Activated CD8-positive, alpha-beta memory T cell treated with anti-CD3 and anti-CD28 coated beads for 48 hours (primary cell): ENCODE measurements around the gene ARHGEF18.
"Not testable (repeated sequence)": the region's sequence is repeated elsewhere in the genome, so short reads cannot be mapped to it uniquely, and the experiment has no call there.

Experiments
- DNase-seq, 3 experiments: peaks; one replicate each; pipeline ENCODE4 v3.0.0-alpha.2; 2020; ENCODE audit warnings: low read depth in 2 of 3, low spot score in 2 of 3

Gene ARHGEF18

GRCh38 chr19:7348587-7349230, at the start of gene ARHGEF18:
Gene ARHGEF18, plus strand, starts transcription at chr19:7348937. Its CDS starts 13,954 bp downstream, at chr19:7362891.
- no peak for DNase-seq

DNA sequence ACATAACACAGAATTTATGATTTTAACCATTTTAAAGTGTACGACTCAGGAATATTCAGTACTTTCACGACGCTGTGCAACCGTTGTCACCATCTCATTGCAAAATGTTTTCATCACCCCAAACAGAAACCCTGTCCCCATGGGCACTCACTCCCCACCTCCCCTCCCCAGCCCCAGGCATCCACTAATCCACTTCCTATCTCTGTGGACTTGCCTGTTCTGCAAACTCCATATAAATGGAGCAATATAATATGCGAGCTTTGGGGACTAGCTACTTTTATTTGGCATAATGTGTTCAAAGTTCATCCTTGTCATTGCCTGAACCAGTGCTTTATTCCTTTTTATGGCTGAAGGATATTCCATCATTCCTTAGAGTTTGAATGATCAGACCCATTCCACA, 47.2 kb upstream of the ARHGEF18 start:
- DNase-seq = no peak

DNA sequence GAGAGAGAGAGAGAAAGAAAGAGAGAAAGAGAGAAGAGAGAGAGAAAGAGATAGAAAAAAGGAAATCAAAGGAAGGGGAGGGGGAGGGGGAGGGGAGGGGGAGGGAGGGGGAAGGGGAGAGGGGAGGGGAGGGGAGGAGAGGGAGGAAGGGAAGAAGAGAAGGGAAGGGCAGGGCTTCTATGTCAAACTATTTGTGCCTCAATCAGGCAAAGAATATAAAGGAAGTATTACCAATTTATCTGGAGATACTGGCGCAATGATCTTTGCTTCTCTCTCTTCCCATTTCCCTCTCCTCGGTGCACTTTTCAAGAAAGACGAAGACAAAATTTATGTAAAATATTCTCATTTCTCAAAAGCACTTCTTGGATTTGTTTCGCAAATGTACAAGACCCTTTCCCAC, 45.3 kb upstream of the ARHGEF18 start:
- DNase-seq = no peak

DNA sequence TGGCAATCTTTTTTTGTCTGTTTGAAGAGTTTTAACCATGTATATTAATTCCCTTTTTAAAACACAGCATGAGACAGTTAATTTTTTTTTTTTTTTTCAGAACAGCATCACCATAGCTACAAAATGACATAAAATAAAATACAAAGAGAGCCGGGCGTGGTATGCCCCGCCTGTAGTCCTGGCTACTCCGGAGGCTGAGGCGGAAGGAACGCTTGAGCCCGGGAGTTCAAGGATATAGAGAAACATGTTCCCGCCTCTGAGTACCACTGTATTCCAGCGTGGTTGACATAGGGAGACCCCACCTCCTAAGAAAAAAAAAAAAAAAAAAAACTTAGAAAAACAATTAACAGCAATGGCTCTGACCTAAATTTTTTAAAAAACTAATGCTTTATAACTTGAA, 44.5 kb upstream of the ARHGEF18 start:
- DNase-seq = no peak

GRCh38 chr19:7307590-7308218, 41.0 kb upstream of the ARHGEF18 start:
- DNase-seq = no peak

GRCh38 chr19:7308327-7308726, 40.4 kb upstream of the ARHGEF18 start:
- DNase-seq = not testable (repeated sequence)

GRCh38 chr19:7311911-7312310, 36.8 kb upstream of the ARHGEF18 start:
- no peak for DNase-seq

DNA sequence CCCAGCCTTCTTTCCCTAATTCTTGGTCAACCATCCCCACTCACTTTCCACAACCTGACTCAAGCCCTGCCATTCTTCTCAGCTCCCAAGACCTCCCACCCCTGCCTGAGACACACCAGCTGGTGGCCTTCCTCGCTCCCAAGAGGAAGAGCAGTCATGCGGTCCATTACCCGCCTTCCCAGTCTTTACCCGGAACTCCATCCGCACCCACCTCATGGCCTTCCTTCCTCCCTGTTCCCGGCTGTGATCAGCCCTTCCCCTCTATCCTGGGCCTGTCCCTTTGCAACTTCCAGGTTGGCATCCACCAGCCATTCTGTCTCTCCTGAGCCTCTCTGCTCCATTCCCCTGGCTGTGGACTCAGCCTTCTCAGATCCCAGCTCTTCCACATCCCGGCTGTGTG, 35.9 kb upstream of the ARHGEF18 start:
- DNase-seq = no peak

- DNase-seq = no peak
These were observed 30.6 kb upstream of the ARHGEF18 start for GRCh38 chr19:7318176-7318575.

DNA sequence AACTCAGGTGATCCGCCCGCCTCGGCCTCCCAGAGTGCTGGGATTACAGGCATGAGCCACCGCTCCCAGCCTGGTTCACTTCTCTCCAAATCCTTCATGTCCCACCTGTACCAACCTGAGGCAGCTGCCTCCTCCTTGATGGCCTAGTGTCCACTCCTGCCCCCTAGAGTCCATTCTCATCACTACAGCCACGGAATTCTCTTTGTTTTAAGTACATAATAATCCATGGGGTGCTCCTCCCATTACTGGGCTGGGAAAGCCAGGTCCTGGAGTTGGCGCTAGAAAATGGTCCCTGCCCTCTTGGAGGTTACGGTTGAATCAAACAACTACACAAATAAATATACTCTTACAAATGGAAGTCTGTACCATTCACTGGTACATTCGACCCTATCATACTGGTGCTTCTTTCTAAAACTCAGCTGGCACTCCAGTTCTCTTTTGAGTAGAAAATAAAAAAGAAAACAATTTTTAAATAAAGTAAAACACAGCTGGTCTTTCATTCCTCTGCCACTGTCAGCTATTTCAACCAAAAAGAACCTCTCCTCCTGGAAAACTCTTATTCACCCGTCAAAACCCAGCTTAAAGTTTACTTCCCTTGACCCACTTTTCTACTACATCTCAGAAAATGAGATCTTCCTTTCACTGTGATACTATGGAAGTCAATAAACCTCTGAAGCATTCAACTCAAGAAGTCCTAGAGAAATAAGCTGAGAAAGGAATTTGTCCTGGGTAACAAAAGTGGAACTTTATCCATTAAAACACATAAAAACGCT, 22.4 kb upstream of the ARHGEF18 start:
- no peak for DNase-seq

GRCh38 chr19:7327802-7328201, 20.9 kb upstream of the ARHGEF18 start:
- DNase-seq = no peak

DNA sequence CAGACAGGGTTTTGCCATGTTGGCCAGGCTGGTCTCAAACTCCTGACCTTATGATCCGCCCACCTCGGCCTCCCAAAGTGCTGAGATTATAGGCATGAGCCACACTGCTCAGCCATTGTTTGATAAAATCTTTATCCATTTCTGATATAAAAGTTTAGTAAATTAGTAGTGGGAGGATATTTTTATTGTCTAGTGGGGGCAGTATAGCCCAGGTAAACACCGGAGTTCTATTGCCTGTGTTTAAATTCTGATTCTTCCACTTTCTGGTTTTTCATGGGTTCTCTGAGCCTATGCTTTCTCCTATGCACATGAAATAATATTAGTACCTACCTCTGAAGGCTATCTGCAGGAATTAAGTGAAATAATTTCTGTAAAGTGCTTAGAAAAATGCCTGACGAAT, 20.1 kb upstream of the ARHGEF18 start:
- no peak for DNase-seq

DNA sequence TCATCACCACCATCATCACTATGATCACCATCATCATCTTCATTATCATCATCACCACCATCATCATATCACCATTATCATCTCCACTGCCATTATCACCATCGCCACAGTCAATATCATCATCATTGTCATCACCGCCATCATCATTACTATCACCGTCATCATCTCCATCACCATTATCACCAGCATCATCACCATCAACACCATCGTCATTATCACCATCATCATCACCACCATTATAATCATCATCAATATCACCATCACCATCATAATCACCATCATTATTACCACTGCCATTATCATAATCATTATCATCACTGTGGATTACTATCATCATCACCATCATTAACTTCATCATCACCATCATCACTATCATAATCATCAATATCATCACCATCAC, 17.3 kb upstream of the ARHGEF18 start:
- no peak for DNase-seq

GRCh38 chr19:7333198-7334118, 15.3 kb upstream of the ARHGEF18 start:
- no peak for DNase-seq

- DNase-seq = no peak
These were observed 12.3 kb upstream of the ARHGEF18 start for GRCh38 chr19:7336321-7336973.

GRCh38 chr19:7337380-7338194, 11.2 kb upstream of the ARHGEF18 start:
- no peak for DNase-seq

- peak; percentile 59 to 96 (median 89) for DNase-seq
These were observed 7.5 kb upstream of the ARHGEF18 start for GRCh38 chr19:7340959-7341837.

DNA sequence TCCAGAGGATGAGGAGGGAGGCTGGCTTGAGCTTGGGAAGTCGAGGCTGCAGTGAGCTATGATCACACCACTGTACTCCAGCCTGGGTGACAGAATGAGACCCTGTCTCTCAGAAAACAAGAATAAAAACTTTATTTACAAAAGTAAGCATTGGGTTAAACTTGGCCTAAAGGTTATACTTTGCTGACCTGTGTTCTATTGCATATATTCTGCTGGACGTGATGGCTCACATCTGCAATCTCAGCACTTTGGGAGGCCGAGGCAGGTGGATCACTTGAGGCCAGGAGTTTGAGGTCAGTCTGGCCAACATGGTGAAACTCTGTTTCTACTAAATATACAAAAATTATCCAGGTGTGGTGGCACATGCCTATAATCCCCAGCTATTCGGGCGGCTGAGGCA, 6.6 kb upstream of the ARHGEF18 start:
- DNase-seq = no peak

GRCh38 chr19:7346488-7346971, 2.2 kb upstream of the ARHGEF18 start:
- DNase-seq = no peak
